ENCODE data around the gene ELAVL2.

Gene ELAVL2

DNA sequence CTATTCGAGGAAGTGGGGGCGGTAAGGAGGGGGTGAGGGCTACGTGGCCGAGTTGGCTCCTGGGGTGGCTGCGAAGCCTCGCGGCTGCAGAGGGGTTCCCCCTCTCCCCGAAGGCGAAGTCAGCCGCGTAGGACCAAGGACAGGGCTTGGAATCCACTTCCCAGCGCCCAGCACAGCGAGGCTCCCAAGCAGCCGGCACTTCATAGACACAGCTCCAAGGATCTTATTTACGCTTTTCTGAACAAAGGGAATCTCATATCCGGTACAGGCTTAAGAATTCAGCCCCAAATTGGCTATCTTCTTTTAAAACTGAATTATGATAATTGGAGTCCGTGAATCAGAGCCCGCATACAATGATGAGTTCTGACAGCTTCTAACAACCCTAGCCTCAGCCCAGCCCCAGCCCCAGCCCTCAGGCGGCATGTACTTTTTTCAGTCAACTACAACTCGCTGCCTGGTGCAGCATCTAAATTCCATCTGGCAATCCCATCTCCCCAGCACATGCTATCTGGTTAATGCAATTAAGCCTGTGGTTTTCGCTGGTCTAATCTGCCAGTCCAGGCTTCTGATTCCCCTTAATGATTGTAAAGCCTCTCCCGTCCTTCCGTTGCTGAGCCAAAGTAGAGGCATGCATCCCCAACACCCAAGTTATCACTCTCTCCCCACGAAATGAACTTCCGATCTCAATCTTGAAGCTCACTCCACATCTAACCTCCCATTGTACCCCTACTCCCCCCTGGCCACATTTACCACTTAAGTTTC lies 1.0 kb downstream of the ELAVL2 start:
- H3K27ac ChIP-seq: no peak overlapping the region

DNA sequence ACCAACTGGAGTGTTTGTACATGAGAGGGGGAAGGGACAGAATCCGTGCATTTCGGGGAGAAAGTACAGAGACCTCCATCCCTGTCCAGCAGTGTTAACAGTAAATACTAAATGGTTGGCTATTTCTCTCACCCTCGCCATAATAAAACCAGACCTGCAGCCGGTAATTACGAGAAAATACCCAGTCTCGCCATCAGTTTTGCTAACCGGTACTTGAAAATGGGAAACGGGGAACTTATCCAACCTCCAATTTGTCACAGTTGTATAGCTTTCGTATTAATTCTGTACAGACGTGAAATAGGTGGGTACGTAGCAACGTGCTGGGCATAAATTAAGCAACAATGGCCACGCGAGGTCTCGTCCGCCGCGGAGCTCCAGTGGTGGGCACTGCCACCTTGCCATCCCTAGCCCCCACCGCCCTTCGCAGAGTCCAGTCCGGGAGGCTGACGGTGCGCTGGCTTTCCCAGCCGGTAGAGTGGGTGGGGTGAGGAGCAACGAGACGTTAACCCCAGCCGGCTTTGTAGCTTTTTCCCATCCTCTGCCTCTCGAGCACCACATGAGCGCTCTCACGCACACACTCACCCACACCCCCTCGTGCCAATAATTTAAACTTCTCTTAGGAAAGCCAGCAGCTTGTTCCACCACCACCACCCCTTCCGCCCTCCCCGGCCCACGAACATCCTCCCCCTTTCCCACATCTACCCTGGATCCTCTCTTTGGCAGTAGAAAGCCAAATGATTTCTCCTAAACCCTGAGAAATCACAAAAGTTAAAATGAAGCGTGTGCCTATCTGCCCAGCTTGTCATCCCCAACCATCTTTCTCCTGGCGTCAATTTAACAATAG lies 1.8 kb downstream of the ELAVL2 start:
- no peak overlapping the region for H3K27ac ChIP-seq
- TF ChIP-seq ZFX (IDR thresholded peaks at IDR 0.05): no peak
- TF ChIP-seq, protein P1, sequence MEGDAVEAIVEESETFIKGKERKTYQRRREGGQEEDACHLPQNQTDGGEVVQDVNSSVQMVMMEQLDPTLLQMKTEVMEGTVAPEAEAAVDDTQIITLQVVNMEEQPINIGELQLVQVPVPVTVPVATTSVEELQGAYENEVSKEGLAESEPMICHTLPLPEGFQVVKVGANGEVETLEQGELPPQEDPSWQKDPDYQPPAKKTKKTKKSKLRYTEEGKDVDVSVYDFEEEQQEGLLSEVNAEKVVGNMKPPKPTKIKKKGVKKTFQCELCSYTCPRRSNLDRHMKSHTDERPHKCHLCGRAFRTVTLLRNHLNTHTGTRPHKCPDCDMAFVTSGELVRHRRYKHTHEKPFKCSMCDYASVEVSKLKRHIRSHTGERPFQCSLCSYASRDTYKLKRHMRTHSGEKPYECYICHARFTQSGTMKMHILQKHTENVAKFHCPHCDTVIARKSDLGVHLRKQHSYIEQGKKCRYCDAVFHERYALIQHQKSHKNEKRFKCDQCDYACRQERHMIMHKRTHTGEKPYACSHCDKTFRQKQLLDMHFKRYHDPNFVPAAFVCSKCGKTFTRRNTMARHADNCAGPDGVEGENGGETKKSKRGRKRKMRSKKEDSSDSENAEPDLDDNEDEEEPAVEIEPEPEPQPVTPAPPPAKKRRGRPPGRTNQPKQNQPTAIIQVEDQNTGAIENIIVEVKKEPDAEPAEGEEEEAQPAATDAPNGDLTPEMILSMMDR (conservative IDR thresholded peaks at IDR 0.05): no peak

More for the DNA sequence above, 1.0 kb downstream of the ELAVL2 start:
- TF ChIP-seq, protein P1 (conservative IDR thresholded peaks at IDR 0.05): no peak
- TF ChIP-seq ZFX (IDR thresholded peaks at IDR 0.05): no peak

DNA sequence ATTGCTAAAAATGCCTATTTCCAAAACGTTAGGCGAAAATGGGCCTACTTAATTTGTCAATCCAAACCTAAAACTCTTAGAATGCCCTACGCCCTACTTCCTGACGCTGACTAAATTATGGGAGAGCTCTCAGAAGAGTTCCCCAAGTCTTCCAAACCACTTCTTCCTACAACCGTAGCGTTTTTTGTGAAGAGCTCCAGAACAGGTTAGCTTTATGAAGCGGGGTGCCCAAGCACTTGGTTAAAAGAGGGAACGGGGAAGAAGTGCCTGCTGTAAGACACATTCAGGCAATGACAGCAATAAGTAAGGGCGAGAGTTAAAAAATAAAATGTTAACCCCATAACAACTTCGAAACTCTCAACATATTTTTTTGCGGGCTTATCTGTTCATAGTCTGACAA lies 2.8 kb downstream of the ELAVL2 start:
- no peak overlapping the region for H3K27ac ChIP-seq
- TF ChIP-seq, protein P1 (conservative IDR thresholded peaks at IDR 0.05): no peak
- no peak for TF ChIP-seq ZFX (IDR thresholded peaks at IDR 0.05)

DNA sequence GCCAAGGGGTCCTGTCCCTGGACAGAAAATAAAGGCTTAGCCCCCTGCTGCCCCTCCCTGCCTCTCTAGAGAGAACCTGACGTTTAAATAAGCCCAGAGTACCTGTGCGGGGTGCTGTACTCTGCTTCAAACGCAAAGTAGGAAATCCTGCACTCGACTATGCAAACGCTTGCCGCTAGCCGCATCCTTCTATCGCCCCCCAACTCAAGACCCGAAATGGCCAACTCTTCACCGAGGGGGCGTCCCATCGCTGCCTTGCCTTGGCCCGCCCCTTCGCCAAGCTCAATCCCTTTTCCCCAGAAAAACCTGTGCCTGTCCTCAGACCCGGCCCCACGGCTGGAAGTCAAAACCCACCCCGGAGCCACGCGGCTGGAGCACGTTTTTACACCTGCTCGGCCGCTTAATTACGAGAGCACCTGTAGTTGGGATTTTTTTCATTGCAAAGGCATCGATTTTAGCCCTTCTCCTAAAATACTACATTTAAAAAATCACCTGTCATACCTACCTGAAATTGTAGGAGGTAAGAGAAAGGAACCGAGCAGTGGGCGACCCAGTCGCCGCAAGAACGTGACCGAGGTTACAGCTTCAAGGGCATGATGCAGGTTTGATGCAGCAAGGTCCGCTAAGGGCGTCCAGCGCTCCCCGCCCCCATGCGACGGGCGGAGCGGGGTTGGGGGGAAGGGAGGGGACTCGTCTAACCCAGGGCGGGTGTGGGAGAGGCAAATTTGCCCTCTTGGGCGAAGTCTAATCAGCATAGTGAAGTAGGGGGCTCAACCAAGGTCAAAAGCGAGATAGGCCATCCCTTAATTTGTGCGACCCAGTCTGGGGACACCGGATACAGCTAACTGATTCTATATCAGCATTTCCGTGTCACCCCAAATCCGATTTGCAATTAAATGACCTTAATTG lies 3.5 kb downstream of the ELAVL2 start:
- TF ChIP-seq, protein P1 (conservative IDR thresholded peaks at IDR 0.05): no peak
- TF ChIP-seq ZFX (IDR thresholded peaks at IDR 0.05): no peak
- H3K27ac ChIP-seq: no peak overlapping the region

DNA sequence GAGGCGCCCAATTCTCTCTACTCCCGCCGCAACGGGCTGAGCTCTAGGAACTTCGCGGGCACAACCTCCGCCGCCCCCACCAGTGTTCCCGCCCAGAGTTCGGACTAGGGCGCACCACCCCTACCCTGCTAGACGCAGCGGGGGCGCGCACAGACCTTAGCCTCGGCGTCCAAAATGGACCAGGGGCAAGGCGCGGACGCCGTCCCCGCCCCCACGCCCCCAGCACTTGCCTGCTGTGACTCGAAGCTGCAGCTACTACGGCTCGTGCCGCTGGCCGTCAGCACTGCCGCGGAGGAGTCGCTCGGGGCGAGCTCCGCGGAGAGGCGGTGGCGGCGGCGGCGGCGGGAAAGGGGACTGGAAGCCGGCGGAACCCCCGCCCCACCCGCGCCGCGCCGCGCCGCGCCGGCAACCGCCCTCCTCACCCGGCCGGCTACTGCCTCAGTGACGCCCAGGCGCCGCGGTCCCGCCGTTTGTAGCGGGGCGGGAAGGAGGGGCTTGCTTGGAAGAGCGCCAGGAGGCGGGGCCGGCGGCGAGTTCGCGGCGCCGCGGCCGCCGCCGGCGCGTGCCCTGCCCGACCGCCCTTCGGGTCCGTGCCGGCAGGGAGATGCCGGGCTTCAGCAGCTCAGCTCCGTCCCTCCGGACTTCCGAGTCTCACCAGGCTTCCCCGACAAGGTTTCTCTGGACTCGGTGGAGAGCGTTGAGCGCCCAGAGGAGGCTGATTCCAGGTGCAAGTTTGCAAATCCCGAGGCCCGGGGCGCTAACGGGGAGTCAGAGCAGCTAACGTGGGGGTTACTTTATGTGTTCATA lies 4.5 kb downstream of the ELAVL2 start:
- no peak for TF ChIP-seq ZFX (IDR thresholded peaks at IDR 0.05)
- TF ChIP-seq, protein P1 (conservative IDR thresholded peaks at IDR 0.05): 0 out of 2 replicates have a peak, but pooled peaks have one; percentile 11
- H3K27ac ChIP-seq: peak overlapping the region; percentile 62
